Lung (tissue), 12 donors: ENCODE results near the gene PGLYRP4. TPM values are rescaled to one million over a fixed set of nuclear protein-coding genes. Genes with fewer than 3 reads are reported as not detected.

Experiments used
- ATAC-seq: fragments of 200-7000 bp; cut with Tn5 transposase; one replicate; pipeline ENCODE4 v1.9.1; 2020; ENCODE audit warnings: moderate number of reproducible peaks; ENCODE audit not compliant: insufficient read depth, low FRiP score
- DNase-seq, 3 donors: peaks; one replicate each; pipeline ENCODE4 v3.0.0-alpha.2; 2013 to 2017
- H3K27ac ChIP-seq, 2 donors: one replicate each; pipeline ENCODE4 v1.5.1; 2013; ENCODE audit warnings: mild to moderate bottlenecking in 2 of 2, moderate library complexity in 2 of 2, control low read depth in 1 of 2, inconsistent platforms in 1 of 2, low read depth in 1 of 2, low read length in 1 of 2
- H3K27me3 ChIP-seq, 3 donors: one replicate each; pipeline ENCODE4 v1.5.1; 2013; ENCODE audit warnings: low read length in 2 of 3; ENCODE audit not compliant: control insufficient read depth in 3 of 3, insufficient read depth in 3 of 3
- H3K36me3 ChIP-seq, 4 donors: one replicate each; pipeline ENCODE4 v1.5.1; 2013; ENCODE audit warnings: low read length in 4 of 4, mild to moderate bottlenecking in 1 of 4, moderate library complexity in 1 of 4; ENCODE audit not compliant: control insufficient read depth in 4 of 4, insufficient read depth in 4 of 4
- H3K4me1 ChIP-seq, 5 donors: one replicate each; pipeline ENCODE4 v1.5.1; 2013; ENCODE audit warnings: low read length in 5 of 5, mild to moderate bottlenecking in 2 of 5, moderate library complexity in 1 of 5; ENCODE audit not compliant: control insufficient read depth in 5 of 5, insufficient read depth in 5 of 5
- H3K4me3 ChIP-seq: one replicate; pipeline ENCODE4 v1.5.1; 2013; ENCODE audit warnings: mild to moderate bottlenecking, control low read depth, moderate library complexity
- H3K9ac ChIP-seq, 2 donors: one replicate each; pipeline ENCODE4 v1.5.1; 2013; ENCODE audit warnings: low read length in 2 of 2, control low read depth in 1 of 2; ENCODE audit not compliant: insufficient read depth in 1 of 2
- H3K9me3 ChIP-seq, 4 donors: one replicate each; pipeline ENCODE4 v1.5.1; 2013; ENCODE audit warnings: low read length in 3 of 4, mild to moderate bottlenecking in 1 of 4, moderate library complexity in 1 of 4; ENCODE audit not compliant: control insufficient read depth in 4 of 4, insufficient read depth in 3 of 4
- CTCF ChIP-seq: IDR thresholded peaks from 2 replicates; pipeline ENCODE4 v1.5.1; 2012; ENCODE audit warnings: mild to moderate bottlenecking; ENCODE audit errors: control extremely low read depth, extremely low read depth
- WGBS, 2 donors: extraction: QIAGEN DNeasy Blood & Tissue Kit; methylation state at CpG; one replicate each; pipeline ENCODE4 v1.1.7; 2013; 5-methylcytosine and 5-hydroxymethylcytosine counted together
- polyA plus RNA-seq, 2 donors: library from polyadenylated mRNA; stranded (reverse); fragments of 200-250 nt; gene quantifications; one replicate each; pipeline ENCODE4 v1.2.1, GENCODE V29; 2013
- total RNA-seq, 2 donors: library from RNA; depleted of rRNA in 1 of 2; stranded (reverse); fragments of >200 nt in 1 of 2; gene quantifications; one replicate each; pipeline ENCODE4 v1.2.1, GENCODE V29; 2014 to 2021
- donor health status: control.
- donor health status: control.
- donor health status: Bipolar disorder and iron deficiency.
- donor health status: healthy.
- donor health status: DM: yes; HTN: yes; CAD: no.

Gene PGLYRP4
- total and polyA plus RNA-seq, 4 donors: 0.18 to 3.1 (median 1.0) TPM

- Histone ChIP-seq H3K36me3 (no peaks in the 10 kb centered on the region), H3K4me3 (no peak within 1 kb of the TSS), H3K27me3 (no peaks in the 10 kb centered on the region), H3K9ac (no peak within 1 kb of the TSS), H3K4me1 (no peaks in the 10 kb centered on the region), H3K9me3 (no peaks in the 10 kb centered on the region), H3K27ac (peak within 1 kb of the TSS in 1 of 2 donors; percentile 77)
- 39 to 58% methylated on average over 11 of the region's 11 CpGs for WGBS, 2 donors
- ATAC-seq (no peak), DNase-seq (no peak)
- no peak for TF ChIP-seq CTCF
These were observed 9.4 kb upstream of the PGLYRP4 start, which contains the start of gene S100A9 for GRCh38 chr1:153357853-153358690. TSS of gene S100A9 (plus strand) at chr1:153357854. CDS start at chr1:153358284, 430 bp downstream.

- no peak overlapping the region for H3K9ac ChIP-seq
- no peak for TF ChIP-seq CTCF
- H3K4me3 ChIP-seq: no peak overlapping the region
- no peaks in the 10 kb centered on the region for H3K4me1 ChIP-seq
- 24 to 35% methylated on average over 10 of the region's 10 CpGs for WGBS, 2 donors
- peak overlapping the region in 1 of 2 donors; percentile 77 for H3K27ac ChIP-seq
- no peaks in the 10 kb centered on the region for H3K36me3 ChIP-seq
- DNase-seq (no peak), ATAC-seq (peak; percentile 81)
- no peaks in the 10 kb centered on the region for H3K27me3 ChIP-seq
- H3K9me3 ChIP-seq: no peaks in the 10 kb centered on the region
These were observed 8.6 kb upstream of the PGLYRP4 start for GRCh38 chr1:153357076-153357852.

GRCh38 chr1:153356392-153357075 lies 7.9 kb upstream of the PGLYRP4 start:
- H3K36me3 ChIP-seq: no peaks in the 10 kb centered on the region
- no peak overlapping the region for H3K9ac ChIP-seq
- no peaks in the 10 kb centered on the region for H3K4me1 ChIP-seq
- TF ChIP-seq CTCF: no peak
- no peak overlapping the region for H3K4me3 ChIP-seq
- 82 to 84% methylated on average over 8 of the region's 8 CpGs for WGBS, 2 donors
- DNase-seq (no peak), ATAC-seq (no peak)
- no peaks in the 10 kb centered on the region for H3K27me3 ChIP-seq
- H3K9me3 ChIP-seq: no peaks in the 10 kb centered on the region
- H3K27ac ChIP-seq: peak overlapping the region in 1 of 2 donors; percentile 9
